GM21737 (cell line): ENCODE data around the gene CACNA2D2.

ENCODE experiments used
- ATAC-seq: cut with Tn5 transposase; IDR thresholded peaks from one replicate; pipeline ENCODE4 v1.9.1; 2021; ENCODE audit warnings: mild to moderate bottlenecking, moderate library complexity; ENCODE audit not compliant: unreplicated experiment

The CACNA2D2 gene

GRCh38 chr3:50430950-50431435, 72.4 kb downstream of the CACNA2D2 start:
- ATAC-seq = no peak

GRCh38 chr3:50430191-50430590, 73.2 kb downstream of the CACNA2D2 start:
- ATAC-seq = no peak

GRCh38 chr3:50428007-50428633, 75.3 kb downstream of the CACNA2D2 start:
- ATAC-seq = no peak

GRCh38 chr3:50427217-50427616, 76.2 kb downstream of the CACNA2D2 start:
- no peak for ATAC-seq

- ATAC-seq = no peak
These were observed 77.5 kb downstream of the CACNA2D2 start for GRCh38 chr3:50425911-50426310.

- no peak for ATAC-seq
These were observed 79.9 kb downstream of the CACNA2D2 start for GRCh38 chr3:50423543-50423942.

GRCh38 chr3:50422153-50422552, 81.3 kb downstream of the CACNA2D2 start:
- ATAC-seq = no peak

GRCh38 chr3:50419595-50420370, 83.7 kb downstream of the CACNA2D2 start:
- no peak for ATAC-seq

- ATAC-seq = no peak
These were observed 84.6 kb downstream of the CACNA2D2 start for GRCh38 chr3:50418850-50419249.

- no peak for ATAC-seq
These were observed 85.8 kb downstream of the CACNA2D2 start for GRCh38 chr3:50417637-50418033.

- ATAC-seq = no peak
These were observed 86.4 kb downstream of the CACNA2D2 start for GRCh38 chr3:50416736-50417636.

GRCh38 chr3:50415816-50416215, 87.6 kb downstream of the CACNA2D2 start:
- no peak for ATAC-seq

- no peak for ATAC-seq
These were observed 88.4 kb downstream of the CACNA2D2 start for GRCh38 chr3:50415061-50415460.

GRCh38 chr3:50414616-50415015, 88.8 kb downstream of the CACNA2D2 start:
- ATAC-seq = no peak

GRCh38 chr3:50412231-50412754, 91.1 kb downstream of the CACNA2D2 start:
- no peak for ATAC-seq

- ATAC-seq = no peak
These were observed 92.2 kb downstream of the CACNA2D2 start for GRCh38 chr3:50411229-50411628.

GRCh38 chr3:50410608-50411139, 92.8 kb downstream of the CACNA2D2 start:
- ATAC-seq = no peak

GRCh38 chr3:50410185-50410584, 93.2 kb downstream of the CACNA2D2 start:
- ATAC-seq = no peak

GRCh38 chr3:50408443-50408944, 94.9 kb downstream of the CACNA2D2 start:
- ATAC-seq = no peak

- ATAC-seq = no peak
These were observed 96.9 kb downstream of the CACNA2D2 start for GRCh38 chr3:50406487-50406886.

- ATAC-seq = no peak
These were observed 98.2 kb downstream of the CACNA2D2 start for GRCh38 chr3:50405249-50405648.
